ENCODE data around the gene CTDSP1.

CTDSP1 gene

DNA sequence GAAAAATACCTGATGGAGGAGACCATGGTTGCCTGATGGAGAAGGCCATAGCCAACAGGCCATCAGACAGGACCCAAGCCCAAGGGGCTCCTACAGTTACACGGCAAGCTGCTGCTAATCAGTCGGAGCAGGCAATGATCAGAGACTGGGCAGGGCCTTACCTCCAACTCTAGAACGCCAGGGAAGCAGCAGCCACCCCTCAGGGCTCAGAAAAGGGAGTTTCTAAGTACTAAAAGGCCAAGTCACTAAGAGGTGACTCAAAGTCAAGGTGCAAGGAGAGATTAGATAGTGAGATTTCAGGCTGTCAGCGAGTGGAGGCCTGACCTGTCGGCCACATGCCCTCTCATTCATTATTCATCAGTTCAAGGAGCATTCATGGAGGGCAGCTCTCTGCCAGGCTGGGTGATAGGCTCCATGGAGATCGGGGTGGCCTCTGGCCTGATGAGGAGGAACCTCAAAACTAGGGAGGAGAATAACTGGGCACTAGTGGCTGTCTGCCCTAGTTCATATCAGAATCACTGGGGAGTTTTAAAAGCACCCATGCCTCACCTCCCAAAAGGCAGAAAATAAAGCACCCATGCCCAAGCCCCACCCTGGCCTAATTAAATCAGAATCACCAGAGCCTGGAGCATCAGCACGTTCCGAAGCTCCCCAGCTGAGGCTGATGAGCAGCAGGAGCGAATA is 22.9 kb downstream of the CTDSP1 start:
- FAIRE-seq (no peak), DNase-seq (ENCODE audit: low spot score) (no peak)

GRCh38 chr2:218423584-218423983 is 23.9 kb downstream of the CTDSP1 start:
- DNase-seq (ENCODE audit: low spot score), result no peak
- FAIRE-seq, result no peak

GRCh38 chr2:218425531-218425930 is 25.9 kb downstream of the CTDSP1 start:
- DNase-seq (ENCODE audit: low spot score) (no peak), FAIRE-seq (no peak)

DNA sequence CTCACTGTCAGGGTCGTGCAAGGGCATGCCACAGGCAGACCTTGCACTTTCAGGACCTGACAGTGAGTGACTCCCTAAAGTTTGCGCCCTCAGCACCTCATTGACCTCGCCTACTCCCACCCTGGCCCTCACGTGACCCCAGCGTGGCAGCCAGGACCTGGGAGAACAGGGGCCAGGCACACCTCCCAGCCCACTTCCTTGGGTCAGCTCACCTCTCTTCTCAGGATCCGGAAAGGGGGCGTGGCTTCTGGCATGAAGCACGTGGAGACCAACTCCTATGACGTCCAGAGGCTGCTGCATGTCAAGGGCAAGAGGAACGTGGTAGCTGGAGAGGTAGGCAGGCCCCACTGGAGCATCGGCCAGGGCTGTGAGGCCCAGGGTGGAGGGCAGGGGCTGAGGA is 28.1 kb downstream of the CTDSP1 start:
- DNase-seq (ENCODE audit: low spot score) (no peak), FAIRE-seq (no peak)

DNA sequence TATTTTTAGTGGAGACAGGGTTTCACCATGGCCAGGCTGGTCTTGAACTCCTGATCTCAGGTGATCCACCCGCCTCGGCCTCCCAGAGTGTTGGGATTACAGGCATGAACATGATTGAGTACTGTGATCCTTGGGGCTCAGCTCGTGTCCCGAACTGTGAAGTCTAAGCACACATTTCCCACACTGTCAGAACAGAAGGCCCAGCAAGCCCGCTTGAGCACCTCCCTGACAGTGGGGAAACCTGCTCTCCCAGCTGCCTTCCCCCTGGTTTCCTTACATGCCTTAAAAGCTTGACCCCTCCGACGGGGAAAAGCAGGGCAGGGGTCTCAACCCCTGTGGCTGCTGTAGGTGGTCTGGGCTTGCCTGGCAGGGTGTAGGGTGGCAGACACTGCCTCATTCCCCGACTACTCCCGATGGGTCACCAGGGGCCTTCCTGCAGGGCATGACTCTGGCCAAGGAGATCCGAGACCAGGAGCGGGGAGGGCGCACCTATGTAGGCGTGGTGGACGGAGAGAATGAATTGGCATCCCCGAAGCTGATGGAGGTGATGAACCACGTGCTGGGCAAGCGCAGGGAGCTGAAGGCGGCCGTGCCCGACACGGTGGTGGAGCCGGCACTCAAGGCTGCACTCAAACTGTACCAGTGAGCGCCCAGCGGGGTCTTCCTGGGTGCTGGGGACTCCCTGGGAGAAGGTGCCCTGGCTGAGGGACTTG is 29.3 kb downstream of the CTDSP1 start:
- DNase-seq (ENCODE audit: low spot score) (no peak), FAIRE-seq (no peak)

DNA sequence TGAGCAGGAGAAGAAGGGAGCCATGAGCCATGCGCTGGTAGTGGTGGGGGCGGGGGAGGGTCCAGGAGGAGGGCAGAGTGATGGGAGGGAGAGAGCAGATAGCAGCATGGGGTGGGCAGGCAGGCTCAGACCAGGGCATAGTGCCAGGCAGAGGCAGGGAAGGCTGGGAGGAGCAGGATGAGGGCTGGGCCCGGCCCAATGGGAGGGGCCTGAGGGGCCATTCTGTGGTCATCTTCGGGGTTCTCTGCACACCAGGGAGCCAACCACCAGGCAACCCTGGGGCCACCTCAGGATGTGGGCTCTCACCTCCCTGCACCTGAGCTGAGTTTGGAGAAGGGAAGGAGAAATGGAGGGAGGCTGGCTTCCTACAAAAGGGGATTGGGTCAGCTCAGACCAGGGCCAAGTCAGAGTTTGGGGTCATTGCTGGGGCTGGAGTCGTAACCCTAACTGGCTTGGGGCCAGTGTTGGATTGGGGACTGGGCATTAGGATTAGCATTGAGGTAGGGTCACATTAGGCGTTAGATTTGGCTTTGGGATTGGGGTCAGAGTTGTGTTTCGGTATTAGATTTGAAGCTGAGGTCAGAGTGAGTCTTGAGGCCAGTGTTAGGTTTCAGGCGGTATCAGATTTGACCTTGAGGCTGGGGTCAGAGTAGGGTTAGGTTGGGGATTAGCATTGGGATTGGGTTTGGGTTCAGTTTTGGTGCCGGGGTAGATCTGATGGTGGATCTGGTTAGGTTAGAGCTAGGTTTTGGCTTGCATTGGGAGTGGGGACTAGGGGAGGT is 30.4 kb downstream of the CTDSP1 start:
- no peak for DNase-seq (ENCODE audit: low spot score)
- no peak for FAIRE-seq

DNA sequence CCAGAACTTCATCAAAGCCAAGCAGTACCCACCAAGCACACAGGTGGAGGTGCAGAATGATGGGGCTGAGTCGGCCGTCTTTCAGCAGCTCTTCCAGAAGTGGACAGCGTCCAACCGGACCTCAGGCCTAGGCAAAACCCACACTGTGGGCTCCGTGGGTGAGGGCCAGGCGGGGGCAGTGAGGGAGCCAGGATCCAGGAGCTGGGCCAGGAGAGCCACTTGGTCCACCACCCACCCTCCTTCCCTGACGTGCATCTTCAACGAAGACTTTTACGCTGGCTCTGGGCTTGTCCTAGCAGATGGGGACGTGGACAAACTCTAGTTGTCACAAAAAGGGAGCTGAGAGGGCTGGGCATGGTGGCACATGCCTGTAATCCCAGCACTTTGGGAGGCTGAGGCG is 31.1 kb downstream of the CTDSP1 start:
- DNase-seq (ENCODE audit: low spot score) (no peak), FAIRE-seq (no peak)

- DNase-seq (ENCODE audit: low spot score) (no peak), FAIRE-seq (no peak)
These were observed 32.2 kb downstream of the CTDSP1 start for GRCh38 chr2:218431878-218432277.

DNA sequence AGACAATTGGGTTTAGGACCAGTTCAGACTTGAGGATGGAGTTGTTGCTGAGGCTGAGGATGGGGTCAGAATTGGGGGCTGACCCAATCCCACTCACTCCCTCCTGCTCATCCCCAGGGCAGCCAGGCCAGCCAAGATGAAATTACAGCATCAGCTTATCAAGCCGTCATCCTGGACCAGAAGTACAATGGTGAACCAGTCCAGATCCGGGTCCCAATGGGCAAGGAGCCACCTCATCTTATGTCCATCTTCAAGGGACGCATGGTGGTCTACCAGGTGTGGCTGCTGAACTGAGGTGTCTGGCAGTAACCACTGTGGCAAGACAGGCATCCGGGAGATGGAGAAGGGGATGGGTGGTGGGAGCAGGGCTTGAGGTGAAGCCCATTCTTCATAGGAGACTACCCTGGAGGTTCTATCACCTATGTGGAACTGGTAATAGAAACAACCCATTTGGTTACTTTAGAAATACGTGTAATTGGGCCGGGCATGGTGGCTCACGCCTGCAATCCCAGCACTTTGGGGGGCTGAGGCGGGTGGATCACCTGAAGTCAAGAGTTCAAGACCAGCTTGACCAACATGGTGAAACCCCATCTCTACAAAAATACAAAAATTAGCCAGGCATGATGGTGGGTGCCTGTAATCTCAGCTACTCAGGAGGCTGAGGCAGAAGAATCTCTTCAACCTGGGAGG is 33.2 kb downstream of the CTDSP1 start:
- no peak for FAIRE-seq
- no peak for DNase-seq (ENCODE audit: low spot score)

DNA sequence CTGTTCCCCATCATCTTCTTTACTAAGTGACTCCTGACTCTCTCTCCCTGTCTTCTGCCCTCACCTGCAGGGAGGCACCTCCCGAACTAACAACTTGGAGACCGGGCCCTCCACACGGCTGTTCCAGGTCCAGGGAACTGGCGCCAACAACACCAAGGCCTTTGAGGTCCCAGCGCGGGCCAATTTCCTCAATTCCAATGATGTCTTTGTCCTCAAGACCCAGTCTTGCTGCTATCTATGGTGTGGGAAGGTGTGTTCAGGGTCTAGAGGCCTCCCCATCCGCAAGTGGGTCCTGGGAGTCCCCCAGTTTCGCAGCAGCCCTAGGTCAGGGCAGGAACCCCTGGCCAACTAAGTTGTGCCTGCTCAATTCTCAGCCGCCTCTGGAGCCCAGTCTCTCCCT is 34.8 kb downstream of the CTDSP1 start:
- FAIRE-seq, result no peak
- DNase-seq (ENCODE audit: low spot score), result no peak

- DNase-seq (ENCODE audit: low spot score) (no peak), FAIRE-seq (no peak)
These were observed 35.6 kb downstream of the CTDSP1 start for GRCh38 chr2:218435003-218435982.

DNA sequence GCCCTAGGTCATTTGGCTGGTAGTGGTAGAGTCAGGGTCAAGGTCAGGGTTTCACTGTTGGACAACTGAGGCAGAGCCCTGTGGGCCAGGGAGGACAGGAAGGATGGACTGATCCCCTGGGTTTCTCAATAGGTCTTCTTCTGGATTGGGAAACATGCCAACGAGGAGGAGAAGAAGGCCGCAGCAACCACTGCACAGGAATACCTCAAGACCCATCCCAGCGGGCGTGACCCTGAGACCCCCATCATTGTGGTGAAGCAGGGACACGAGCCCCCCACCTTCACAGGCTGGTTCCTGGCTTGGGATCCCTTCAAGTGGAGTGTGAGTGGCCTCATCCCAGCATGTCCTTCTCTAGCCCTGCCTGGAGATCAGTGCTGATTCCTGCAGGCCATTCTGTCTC is 37.3 kb downstream of the CTDSP1 start:
- DNase-seq (ENCODE audit: low spot score), result no peak
- FAIRE-seq, result no peak

GRCh38 chr2:218437969-218438368 is 38.3 kb downstream of the CTDSP1 start:
- DNase-seq (ENCODE audit: low spot score) (no peak), FAIRE-seq (no peak)

DNA sequence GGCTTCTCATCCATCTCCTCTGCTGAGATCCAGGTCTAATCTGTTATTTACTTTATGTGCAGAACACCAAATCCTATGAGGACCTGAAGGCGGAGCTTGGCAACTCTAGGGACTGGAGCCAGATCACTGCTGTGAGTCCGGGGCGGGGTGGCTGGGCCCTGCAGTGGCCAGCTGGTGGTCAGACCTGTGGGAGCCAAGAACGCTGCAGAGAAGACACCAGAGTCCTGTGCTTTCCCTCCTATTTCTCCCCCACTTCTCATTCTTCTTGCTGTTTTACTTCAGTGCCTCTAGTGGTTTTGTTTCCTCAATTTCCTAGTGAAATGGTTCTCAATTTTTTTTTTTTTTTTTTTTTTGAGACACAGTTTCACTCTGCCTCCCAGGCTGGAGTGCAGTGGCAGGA is 38.9 kb downstream of the CTDSP1 start:
- FAIRE-seq, result no peak
- DNase-seq (ENCODE audit: low spot score), result no peak

DNA sequence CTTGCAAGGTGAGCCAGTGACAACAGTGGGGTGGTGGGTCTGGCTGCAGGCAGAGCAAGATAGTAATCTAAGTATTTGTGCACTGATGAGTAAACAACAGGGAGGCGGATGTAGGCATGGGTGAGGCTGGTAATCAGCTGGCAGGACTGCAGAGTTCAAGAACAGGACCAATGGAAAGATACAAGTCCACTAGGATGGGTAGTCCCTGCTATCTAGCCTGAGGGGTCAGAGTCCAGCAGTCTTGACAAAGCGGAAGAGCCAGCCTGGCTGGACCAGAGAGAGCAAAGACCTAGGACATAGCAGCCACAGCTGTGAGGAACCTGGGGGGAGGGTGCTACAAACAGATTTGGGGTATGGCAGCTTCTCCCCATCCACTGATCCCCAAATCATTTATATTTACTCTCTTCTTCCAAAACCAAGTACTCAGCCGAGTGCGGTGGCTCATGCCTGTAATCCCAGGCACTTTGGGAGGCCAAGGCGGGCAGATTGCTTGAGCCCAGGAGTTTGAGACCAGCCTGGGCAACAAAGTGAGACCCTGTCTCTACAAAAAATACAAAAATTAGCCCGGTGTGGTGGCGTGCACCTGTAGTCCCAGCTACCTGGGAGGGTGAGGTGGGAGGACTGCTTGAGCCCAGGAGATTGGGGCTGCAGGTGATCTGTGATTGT is 45.2 kb downstream of the CTDSP1 start:
- DNase-seq (ENCODE audit: low spot score) (no peak), FAIRE-seq (no peak)

GRCh38 chr2:218445602-218446001 is 45.9 kb downstream of the CTDSP1 start:
- DNase-seq (ENCODE audit: low spot score), result no peak
- FAIRE-seq, result no peak

DNA sequence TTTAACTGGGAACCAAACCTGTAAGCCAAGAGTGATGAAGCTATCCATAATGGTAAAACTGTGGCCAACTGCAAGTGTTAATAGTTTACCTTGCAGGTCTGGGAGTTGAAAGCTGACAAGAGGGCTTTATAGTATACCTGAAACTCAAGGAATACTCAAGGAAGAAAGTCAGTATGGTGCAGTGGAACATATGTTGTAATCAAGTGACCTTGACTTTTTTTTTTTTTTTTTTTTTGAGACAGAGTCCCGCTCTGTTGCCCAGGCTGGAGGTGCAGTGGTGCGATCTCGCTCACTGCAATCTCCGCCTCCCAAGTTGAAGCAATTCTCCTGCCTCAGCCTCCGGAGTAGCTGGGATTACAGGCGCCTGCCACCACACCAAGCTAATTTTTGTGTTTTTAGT is 46.9 kb downstream of the CTDSP1 start:
- FAIRE-seq (no peak), DNase-seq (ENCODE audit: low spot score) (no peak)

DNA sequence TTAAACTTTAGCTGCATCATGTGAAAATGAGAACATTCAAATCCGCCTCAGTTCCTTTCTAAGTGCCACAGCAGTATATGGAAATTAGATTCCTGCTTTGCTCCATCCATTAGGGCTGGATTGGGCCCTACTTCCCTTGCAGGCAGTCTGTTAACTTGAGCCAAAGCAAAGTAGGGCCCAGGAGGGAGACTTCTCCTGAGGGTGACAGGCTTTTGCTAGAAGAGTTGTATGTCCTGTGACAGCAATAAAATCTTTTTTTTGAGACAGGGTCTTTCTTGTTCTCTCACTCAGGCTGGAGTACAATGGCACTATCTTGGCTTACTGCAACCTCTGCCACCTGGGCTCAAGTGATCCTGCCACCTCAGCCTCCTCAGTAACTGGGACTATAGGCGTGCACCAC is 47.4 kb downstream of the CTDSP1 start:
- DNase-seq (ENCODE audit: low spot score) (no peak), FAIRE-seq (no peak)

GRCh38 chr2:218448934-218449333 is 49.3 kb downstream of the CTDSP1 start:
- FAIRE-seq (no peak), DNase-seq (ENCODE audit: low spot score) (peak; percentile 40)

- DNase-seq (ENCODE audit: low spot score), result no peak
- no peak for FAIRE-seq
These were observed 52.4 kb downstream of the CTDSP1 start for GRCh38 chr2:218452079-218452478.

All from urothelium cell line (cell line).